OCI-LY3 (cell line): ENCODE measurements around the gene RLN2.

ENCODE experiments used
- CTCF ChIP-seq: fragments of 200-600, 300-600 bp; sonication (generic); IDR thresholded peaks from 2 replicates; pipeline ENCODE4 v1.5.1; 2014; ENCODE audit warnings: antibody characterized with exemption, low read length, low read depth
- EZH2phosphoT487 ChIP-seq: fragments of 200-600 bp; shearing (Covaris generic); IDR thresholded peaks from 2 replicates; pipeline ENCODE4 v1.6.1; 2018; ENCODE audit warnings: antibody characterized with exemption, mixed run types, low read depth

GRCh38 chr9:5263351-5264218 is 40.9 kb downstream of the RLN2 start:
- peak; percentile 52 for TF ChIP-seq CTCF
- TF ChIP-seq EZH2phosphoT487 = no peak
